ENCODE data around the gene DGAT2L6. TPM values are rescaled to one million over a fixed set of nuclear protein-coding genes. Genes with fewer than 3 reads are reported as not detected.

Gene DGAT2L6
- total and polyA plus RNA-seq, 12 donors: not detected

- TF ChIP-seq CTCF (IDR thresholded peaks at IDR 0.05): no peak
- DNase-seq (peak in 1 of 2 donors; percentile 12), ATAC-seq (peak in 1 of 8 donors; percentile 31)
- Histone ChIP-seq H3K27ac (no peak overlapping the region), H3K36me3 (no peaks in the 10 kb centered on the region), H3K9me3 (peaks cover 0 to 5% (median 0%) of the 10 kb centered on the region in 11 donors), H3K4me3 (no peak overlapping the region), H3K27me3 (peaks cover 0 to 47% (median 0%) of the 10 kb centered on the region in 7 donors), H3K4me1 (no peaks in the 10 kb centered on the region)
- WGBS, 2 donors: 57 to 61% methylated on average over 5 of the region's 5 CpGs
- intact Hi-C loops (cut with DNase I): no loop called here
Measured at GRCh38 chrX:70219938-70220764, 42.9 kb downstream of the DGAT2L6 start.

GRCh38 chrX:70226048-70226447, 48.8 kb downstream of the DGAT2L6 start:
- intact Hi-C loops (cut with DNase I): no loop called here
- no peak for TF ChIP-seq CTCF (IDR thresholded peaks at IDR 0.05)
- H3K27me3 ChIP-seq: peaks cover 0 to 29% (median 0%) of the 10 kb centered on the region in 7 donors
- no peak overlapping the region for H3K4me3 ChIP-seq
- no peaks in the 10 kb centered on the region for H3K4me1 ChIP-seq
- H3K36me3 ChIP-seq: no peaks in the 10 kb centered on the region
- no peak for DNase-seq
- ATAC-seq: no peak
- no peak overlapping the region for H3K27ac ChIP-seq
- H3K9me3 ChIP-seq: no peaks in the 10 kb centered on the region

GRCh38 chrX:70226687-70227086, 49.4 kb downstream of the DGAT2L6 start:
- Histone ChIP-seq H3K27me3 (peaks cover 0 to 29% (median 0%) of the 10 kb centered on the region in 7 donors), H3K4me3 (no peak overlapping the region), H3K4me1 (no peaks in the 10 kb centered on the region), H3K27ac (no peak overlapping the region), H3K36me3 (no peaks in the 10 kb centered on the region), H3K9me3 (no peaks in the 10 kb centered on the region)
- ATAC-seq (no peak), DNase-seq (no peak)
- no peak for TF ChIP-seq CTCF (IDR thresholded peaks at IDR 0.05)
- 90 to 91% methylated on average over 2 of the region's 2 CpGs for WGBS, 2 donors
- intact Hi-C loops (cut with DNase I): no loop called here

GRCh38 chrX:70231666-70232065, 54.4 kb downstream of the DGAT2L6 start:
- peak in 1 of 8 donors; percentile 67 for ATAC-seq
- DNase-seq: no peak
- no peak overlapping the region for H3K4me3 ChIP-seq
- no peak for TF ChIP-seq CTCF (IDR thresholded peaks at IDR 0.05)
- H3K36me3 ChIP-seq: no peaks in the 10 kb centered on the region
- H3K27ac ChIP-seq: no peak overlapping the region
- peaks cover 0 to 13% (median 0%) of the 10 kb centered on the region in 7 donors for H3K27me3 ChIP-seq
- 27 to 34% methylated on average over 4 of the region's 4 CpGs for WGBS, 2 donors
- intact Hi-C loops (cut with DNase I): no loop called here
- H3K9me3 ChIP-seq: no peaks in the 10 kb centered on the region
- no peaks in the 10 kb centered on the region for H3K4me1 ChIP-seq

Measured in heart right ventricle (tissue), 16 donors.